Measurements from ENCODE around the gene ZNF699. TPM values are rescaled to one million over a fixed set of nuclear protein-coding genes. Genes with fewer than 3 reads are reported as not detected.

ZNF699 gene
- 10 to 100 TPM; 13.6 to 23.5 (median 14.8) TPM for total RNA-seq

DNA sequence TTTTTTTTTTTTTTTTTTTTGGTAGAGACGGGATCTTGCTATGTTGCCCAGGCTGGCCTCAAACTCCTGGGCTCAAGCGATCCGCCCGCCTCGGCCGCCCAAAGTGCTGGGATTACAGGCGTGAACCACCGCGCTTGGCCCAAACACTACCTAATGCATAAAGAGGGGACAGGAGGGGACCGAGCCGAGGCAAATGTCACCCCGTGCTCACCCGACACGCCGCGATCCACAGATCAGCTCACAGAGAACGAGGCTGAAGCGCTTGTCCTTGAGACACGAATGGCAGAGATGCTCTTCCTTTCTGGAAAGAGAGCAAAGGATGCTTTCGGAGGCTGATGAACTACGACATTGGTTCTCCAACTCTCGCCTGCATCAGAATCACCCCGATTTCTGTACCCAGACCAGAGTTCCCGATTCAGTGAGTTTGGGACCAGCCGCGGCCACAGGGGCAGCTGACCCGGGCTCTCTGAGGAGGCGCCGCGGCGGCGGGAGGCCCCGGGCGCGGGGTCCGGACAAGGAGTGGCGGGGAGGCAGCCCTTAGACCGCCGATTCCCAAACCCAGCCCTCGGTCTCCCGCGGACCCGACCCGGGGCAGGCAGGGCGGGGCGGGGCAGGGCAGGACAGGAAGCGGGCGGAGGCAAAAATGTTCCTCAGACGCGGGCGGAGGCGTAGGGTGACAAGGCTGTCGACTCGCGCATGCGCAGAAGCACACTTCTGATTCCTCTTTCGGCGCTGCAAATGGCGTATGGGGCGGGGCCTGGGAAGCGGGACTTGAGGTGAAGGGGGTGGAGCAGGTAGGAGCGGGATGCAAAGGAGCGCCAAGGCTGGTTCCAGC is at the start of gene ZNF699:
Gene ZNF699 (minus strand): TSS at position 700 of the 835 bp plus-strand sequence. CDS start 4,719 bp downstream, outside the sequence.
- peak; percentile 99 to 100 for DNase-seq (ENCODE audit: low spot score in 2 of 2)
- peak within 1 kb of the TSS; percentile 90 for H3K4me3 ChIP-seq
- peak within 1 kb of the TSS; percentile 98 for H3K27ac ChIP-seq
- H3K4me1 ChIP-seq = peaks cover 12% of the 10 kb centered on the region
- H3K9me3 ChIP-seq = no peaks in the 10 kb centered on the region
- H3K36me3 ChIP-seq = peaks cover 14% of the 10 kb centered on the region
- TF ChIP-seq POLR2A (IDR thresholded peaks at IDR 0.05) (peak; percentile 30 to 60), EP300 (IDR thresholded peaks at IDR 0.05) (no peak), POLR2AphosphoS5 (IDR thresholded peaks at IDR 0.05) (peak in 2 of 3 donors; percentile 72 to 75)
- TF ChIP-seq, protein P1, sequence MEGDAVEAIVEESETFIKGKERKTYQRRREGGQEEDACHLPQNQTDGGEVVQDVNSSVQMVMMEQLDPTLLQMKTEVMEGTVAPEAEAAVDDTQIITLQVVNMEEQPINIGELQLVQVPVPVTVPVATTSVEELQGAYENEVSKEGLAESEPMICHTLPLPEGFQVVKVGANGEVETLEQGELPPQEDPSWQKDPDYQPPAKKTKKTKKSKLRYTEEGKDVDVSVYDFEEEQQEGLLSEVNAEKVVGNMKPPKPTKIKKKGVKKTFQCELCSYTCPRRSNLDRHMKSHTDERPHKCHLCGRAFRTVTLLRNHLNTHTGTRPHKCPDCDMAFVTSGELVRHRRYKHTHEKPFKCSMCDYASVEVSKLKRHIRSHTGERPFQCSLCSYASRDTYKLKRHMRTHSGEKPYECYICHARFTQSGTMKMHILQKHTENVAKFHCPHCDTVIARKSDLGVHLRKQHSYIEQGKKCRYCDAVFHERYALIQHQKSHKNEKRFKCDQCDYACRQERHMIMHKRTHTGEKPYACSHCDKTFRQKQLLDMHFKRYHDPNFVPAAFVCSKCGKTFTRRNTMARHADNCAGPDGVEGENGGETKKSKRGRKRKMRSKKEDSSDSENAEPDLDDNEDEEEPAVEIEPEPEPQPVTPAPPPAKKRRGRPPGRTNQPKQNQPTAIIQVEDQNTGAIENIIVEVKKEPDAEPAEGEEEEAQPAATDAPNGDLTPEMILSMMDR (IDR thresholded peaks at IDR 0.05) = no peak
- WGBS = under 1% methylated on average over 62 of the region's 63 CpGs
- no peaks in the 10 kb centered on the region for H3K27me3 ChIP-seq

DNA sequence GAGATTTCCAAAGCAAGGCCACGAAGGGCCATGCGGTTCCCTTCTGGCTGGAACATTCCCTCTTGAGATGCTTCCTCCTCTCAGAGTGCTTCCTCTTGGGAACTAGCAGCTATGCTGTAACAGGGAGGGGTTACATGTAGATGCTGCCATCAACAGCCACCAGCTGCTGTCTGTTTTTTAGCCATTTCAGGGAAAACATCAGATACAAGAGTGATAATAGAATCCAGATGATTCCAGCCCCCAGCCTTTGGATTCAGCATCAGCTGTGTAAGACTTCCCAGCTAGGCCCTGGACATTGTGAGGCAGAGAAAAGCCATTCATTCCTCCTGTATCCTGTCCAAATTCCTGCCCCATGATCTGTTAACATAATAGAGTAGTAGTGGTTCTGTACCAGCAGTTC is 45.0 kb upstream of the ZNF699 start:
- WGBS = 75% methylated on average over 2 of the region's 2 CpGs
- Histone ChIP-seq H3K9me3 (peaks cover 50% of the 10 kb centered on the region), H3K27me3 (no peaks in the 10 kb centered on the region), H3K4me1 (no peaks in the 10 kb centered on the region), H3K4me3 (no peak overlapping the region), H3K36me3 (peaks cover 7% of the 10 kb centered on the region), H3K27ac (no peak overlapping the region)
- no peak for DNase-seq (ENCODE audit: low spot score in 2 of 2)
- no peak for TF ChIP-seq EP300 (IDR thresholded peaks at IDR 0.05)
- no peak for TF ChIP-seq POLR2AphosphoS5 (IDR thresholded peaks at IDR 0.05)
- TF ChIP-seq, protein P1 (IDR thresholded peaks at IDR 0.05) = no peak
- TF ChIP-seq POLR2A (IDR thresholded peaks at IDR 0.05) = no peak

DNA sequence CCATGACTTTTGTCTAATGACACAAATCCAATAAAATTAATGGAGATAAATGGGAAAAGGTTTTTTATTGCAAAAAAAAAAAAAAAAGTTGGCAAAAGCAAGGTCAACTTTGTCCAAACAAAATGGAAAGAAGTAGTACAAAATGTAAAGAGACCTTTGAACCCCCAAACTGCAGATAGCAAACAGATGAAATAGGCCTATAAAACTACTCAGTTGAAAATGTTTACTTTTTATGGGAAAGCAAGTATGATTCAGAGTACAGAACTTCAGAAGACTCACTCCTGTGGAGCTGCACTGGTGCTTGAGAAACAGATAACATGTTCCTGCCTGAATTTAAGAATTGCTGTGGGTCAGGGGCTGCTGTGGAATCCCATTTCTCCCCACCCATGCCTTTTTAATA is 43.4 kb upstream of the ZNF699 start:
- H3K4me1 ChIP-seq = no peaks in the 10 kb centered on the region
- H3K27me3 ChIP-seq = no peaks in the 10 kb centered on the region
- no peak for DNase-seq (ENCODE audit: low spot score in 2 of 2)
- H3K27ac ChIP-seq = no peak overlapping the region
- TF ChIP-seq POLR2AphosphoS5 (IDR thresholded peaks at IDR 0.05) (no peak), EP300 (IDR thresholded peaks at IDR 0.05) (no peak), POLR2A (IDR thresholded peaks at IDR 0.05) (no peak)
- TF ChIP-seq, protein P1 (IDR thresholded peaks at IDR 0.05) = no peak
- peaks cover 7% of the 10 kb centered on the region for H3K36me3 ChIP-seq
- H3K9me3 ChIP-seq = peaks cover 55% of the 10 kb centered on the region
- H3K4me3 ChIP-seq = no peak overlapping the region

DNA sequence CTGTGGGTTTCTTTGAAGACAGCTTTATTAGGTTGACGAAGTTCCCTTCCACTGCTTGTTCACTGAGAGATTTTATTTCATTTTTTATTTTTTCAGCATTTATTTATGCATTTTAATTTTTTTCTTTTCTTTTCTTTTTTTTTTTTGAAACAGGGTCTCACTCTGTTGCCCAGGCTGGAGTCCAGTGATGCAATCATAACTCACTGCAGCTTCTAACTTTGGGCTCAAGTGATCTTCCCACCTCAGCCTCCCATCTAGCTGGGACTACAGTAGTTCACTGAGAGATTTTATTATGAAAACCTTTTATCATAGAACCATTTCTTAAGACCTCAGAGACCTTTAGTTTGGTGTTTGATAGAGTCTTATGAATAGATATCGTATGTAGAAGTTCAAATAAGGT is 42.9 kb upstream of the ZNF699 start:
- H3K4me1 ChIP-seq = no peaks in the 10 kb centered on the region
- no peak overlapping the region for H3K4me3 ChIP-seq
- no peak for DNase-seq (ENCODE audit: low spot score in 2 of 2)
- H3K27ac ChIP-seq = no peak overlapping the region
- H3K27me3 ChIP-seq = no peaks in the 10 kb centered on the region
- TF ChIP-seq POLR2A (IDR thresholded peaks at IDR 0.05) = no peak
- TF ChIP-seq, protein P1 (IDR thresholded peaks at IDR 0.05) = no peak
- TF ChIP-seq POLR2AphosphoS5 (IDR thresholded peaks at IDR 0.05) = no peak
- no peak for TF ChIP-seq EP300 (IDR thresholded peaks at IDR 0.05)
- WGBS = 100% methylated on average over 2 of the region's 2 CpGs
- peaks cover 55% of the 10 kb centered on the region for H3K9me3 ChIP-seq
- H3K36me3 ChIP-seq = peaks cover 5% of the 10 kb centered on the region

DNA sequence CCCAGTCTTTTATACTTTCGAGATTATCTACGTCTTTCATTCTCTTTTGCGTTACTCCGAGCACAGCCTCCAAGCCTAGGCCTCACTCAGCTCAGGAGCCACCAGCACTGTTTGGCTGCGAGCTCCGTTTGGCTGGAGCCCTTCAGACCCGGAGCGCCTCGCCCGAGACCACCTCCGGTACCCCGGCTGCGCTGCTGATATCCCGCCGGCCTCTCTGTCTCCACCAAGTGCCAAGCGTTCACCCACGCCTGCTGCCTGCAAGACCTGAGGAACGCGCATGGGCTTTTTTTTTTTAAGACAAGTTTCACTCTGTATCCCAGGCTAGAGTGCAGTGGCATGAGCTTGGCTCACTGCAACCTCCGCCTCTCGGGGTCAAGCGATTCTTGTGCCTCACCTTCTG is 39.0 kb upstream of the ZNF699 start:
- no peak for DNase-seq (ENCODE audit: low spot score in 2 of 2)
- Histone ChIP-seq H3K9me3 (peaks cover 73% of the 10 kb centered on the region), H3K4me1 (no peaks in the 10 kb centered on the region), H3K36me3 (peaks cover 19% of the 10 kb centered on the region), H3K4me3 (no peak overlapping the region), H3K27ac (no peak overlapping the region), H3K27me3 (no peaks in the 10 kb centered on the region)
- 96% methylated on average over 22 of the region's 22 CpGs for WGBS
- TF ChIP-seq POLR2AphosphoS5 (IDR thresholded peaks at IDR 0.05) (no peak), EP300 (IDR thresholded peaks at IDR 0.05) (no peak), POLR2A (IDR thresholded peaks at IDR 0.05) (no peak)
- TF ChIP-seq, protein P1 (IDR thresholded peaks at IDR 0.05) = no peak

Measured in suprapubic skin (tissue), 4 donors.